RWPE2 (cell line): ENCODE data around the gene EFEMP2.

Source experiments
- ATAC-seq: fragments of 200-7000 bp; cut with Tn5 transposase; 3 replicates; pipeline ENCODE4 v1.9.1; 2021; ENCODE audit warnings: low read depth
- DNase-seq: peaks from one replicate; pipeline ENCODE4 v3.0.0-alpha.2; 2020; ENCODE audit warnings: low spot score
- H3K27ac ChIP-seq: fragments of 450-650 bp; 2 replicates; pipeline ENCODE4 v1.5.1; 2017; ENCODE audit warnings: mild to moderate bottlenecking; ENCODE audit not compliant: poor library complexity, severe bottlenecking
- H3K27me3 ChIP-seq: fragments of 250-450 bp; sonication (Bioruptor Pico); 2 replicates; pipeline ENCODE4 v1.5.1; 2021; ENCODE audit warnings: mild to moderate bottlenecking, moderate library complexity; ENCODE audit not compliant: insufficient read depth, poor library complexity, severe bottlenecking
- H3K36me3 ChIP-seq: fragments of 250-450 bp; sonication (Bioruptor Pico); 2 replicates; pipeline ENCODE4 v1.5.1; 2020; ENCODE audit warnings: low read depth, mild to moderate bottlenecking, moderate library complexity
- H3K4me1 ChIP-seq: fragments of 250-450 bp; sonication (Bioruptor Pico); 2 replicates; pipeline ENCODE4 v1.5.1; 2021; ENCODE audit warnings: mild to moderate bottlenecking, moderate library complexity; ENCODE audit not compliant: insufficient read depth, poor library complexity, severe bottlenecking
- H3K4me3 ChIP-seq: fragments of 250-450 bp; sonication (Bioruptor Pico); 2 replicates; pipeline ENCODE4 v1.5.1; 2021; ENCODE audit warnings: mild to moderate bottlenecking, moderate library complexity; ENCODE audit not compliant: severe bottlenecking
- H3K9me3 ChIP-seq: fragments of 250-450 bp; sonication (Bioruptor Pico); 2 replicates; pipeline ENCODE4 v1.5.1; 2021; ENCODE audit warnings: mild to moderate bottlenecking, moderate library complexity; ENCODE audit not compliant: severe bottlenecking
- TF ChIP-seq, protein P1 (sequence below): fragments of 450-650 bp; IDR thresholded peaks from one replicate; pipeline ENCODE4 v1.5.1; 2017; ENCODE audit warnings: mild to moderate bottlenecking, moderate library complexity; ENCODE audit not compliant: poor library complexity, severe bottlenecking

The EFEMP2 gene

DNA sequence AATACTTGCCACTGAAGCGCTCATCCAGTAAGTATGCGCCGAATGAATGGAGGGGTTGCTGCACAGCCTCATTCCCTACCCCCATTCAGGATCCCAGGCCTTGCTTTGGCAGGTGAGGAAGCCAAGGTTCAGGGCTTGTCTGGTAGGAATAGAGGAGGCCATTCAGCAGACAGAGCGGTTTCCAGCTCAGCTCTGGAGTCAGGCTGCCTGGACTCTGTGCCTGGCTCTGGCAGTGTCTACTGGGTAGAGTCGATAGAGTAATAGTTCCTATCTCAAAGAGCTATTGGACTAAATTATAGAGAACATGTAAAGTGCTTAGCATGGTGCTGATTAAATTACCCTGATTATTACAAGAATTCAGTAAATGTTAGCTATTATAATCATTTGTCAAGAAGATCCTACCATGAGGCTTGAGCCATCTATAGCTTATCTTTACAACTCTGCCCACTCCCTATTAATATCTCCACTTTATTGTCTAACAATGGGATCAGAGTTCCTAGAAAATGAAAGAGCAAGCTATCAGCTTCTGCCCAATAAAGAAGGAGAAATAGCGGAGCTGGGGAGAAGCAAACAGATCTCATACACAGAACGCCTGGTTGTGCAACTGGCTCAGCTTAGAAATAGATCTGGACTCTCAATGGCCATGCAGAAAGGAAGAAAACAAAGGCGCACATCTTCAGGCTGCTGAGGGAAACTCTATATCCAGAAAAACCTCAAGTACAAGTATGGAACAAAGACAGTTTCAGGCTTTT lies 45.4 kb downstream of the EFEMP2 start:
- DNase-seq, result no peak
- H3K36me3 ChIP-seq, result no peaks in the 10 kb centered on the region
- H3K27me3 ChIP-seq, result no peaks in the 10 kb centered on the region
- no peaks in the 10 kb centered on the region for H3K4me1 ChIP-seq
- H3K27ac ChIP-seq, result no peak overlapping the region
- H3K9me3 ChIP-seq, result no peaks in the 10 kb centered on the region
- no peak for ATAC-seq
- H3K4me3 ChIP-seq, result no peak overlapping the region
- TF ChIP-seq, protein P1, sequence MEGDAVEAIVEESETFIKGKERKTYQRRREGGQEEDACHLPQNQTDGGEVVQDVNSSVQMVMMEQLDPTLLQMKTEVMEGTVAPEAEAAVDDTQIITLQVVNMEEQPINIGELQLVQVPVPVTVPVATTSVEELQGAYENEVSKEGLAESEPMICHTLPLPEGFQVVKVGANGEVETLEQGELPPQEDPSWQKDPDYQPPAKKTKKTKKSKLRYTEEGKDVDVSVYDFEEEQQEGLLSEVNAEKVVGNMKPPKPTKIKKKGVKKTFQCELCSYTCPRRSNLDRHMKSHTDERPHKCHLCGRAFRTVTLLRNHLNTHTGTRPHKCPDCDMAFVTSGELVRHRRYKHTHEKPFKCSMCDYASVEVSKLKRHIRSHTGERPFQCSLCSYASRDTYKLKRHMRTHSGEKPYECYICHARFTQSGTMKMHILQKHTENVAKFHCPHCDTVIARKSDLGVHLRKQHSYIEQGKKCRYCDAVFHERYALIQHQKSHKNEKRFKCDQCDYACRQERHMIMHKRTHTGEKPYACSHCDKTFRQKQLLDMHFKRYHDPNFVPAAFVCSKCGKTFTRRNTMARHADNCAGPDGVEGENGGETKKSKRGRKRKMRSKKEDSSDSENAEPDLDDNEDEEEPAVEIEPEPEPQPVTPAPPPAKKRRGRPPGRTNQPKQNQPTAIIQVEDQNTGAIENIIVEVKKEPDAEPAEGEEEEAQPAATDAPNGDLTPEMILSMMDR, result no peak

DNA sequence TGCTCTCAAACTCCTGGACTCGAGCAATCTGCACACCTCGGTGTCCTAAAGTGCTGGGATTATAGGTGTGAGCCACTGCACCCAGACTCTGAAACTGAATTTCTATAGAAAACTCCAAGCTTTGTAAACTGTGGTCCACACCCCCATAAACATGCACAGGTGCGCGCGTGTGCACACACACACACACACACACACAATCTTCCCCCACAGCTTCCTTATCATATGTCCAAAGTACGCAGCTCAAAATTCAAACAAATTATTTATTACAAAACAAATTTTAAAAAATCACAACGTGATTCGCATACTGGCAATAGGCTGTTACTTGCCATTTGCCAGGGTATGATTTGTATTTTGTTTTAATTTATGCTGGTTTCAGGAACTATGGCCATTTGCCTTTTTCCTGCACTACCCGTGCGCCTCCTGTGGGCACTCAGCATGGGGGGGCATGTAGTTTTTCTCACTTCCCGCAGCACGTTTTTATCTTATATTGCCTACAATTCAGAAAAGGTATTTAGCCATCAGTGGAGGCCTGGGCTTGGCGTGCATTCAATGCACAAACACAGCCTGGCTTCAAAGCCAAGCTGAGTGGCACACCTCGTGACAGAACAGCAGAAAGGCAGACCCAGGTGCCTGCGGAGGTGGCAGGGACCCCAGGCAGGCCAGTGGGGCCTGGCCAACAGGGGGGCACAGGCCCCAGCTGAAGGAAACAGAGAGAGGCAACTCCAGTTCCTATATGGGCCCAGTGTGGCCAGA lies 49.6 kb downstream of the EFEMP2 start:
- H3K27me3 ChIP-seq, result no peaks in the 10 kb centered on the region
- ATAC-seq (no peak), DNase-seq (no peak)
- no peaks in the 10 kb centered on the region for H3K9me3 ChIP-seq
- H3K4me1 ChIP-seq, result no peaks in the 10 kb centered on the region
- TF ChIP-seq, protein P1, result no peak
- H3K27ac ChIP-seq, result no peak overlapping the region
- no peaks in the 10 kb centered on the region for H3K36me3 ChIP-seq
- H3K4me3 ChIP-seq, result no peak overlapping the region

DNA sequence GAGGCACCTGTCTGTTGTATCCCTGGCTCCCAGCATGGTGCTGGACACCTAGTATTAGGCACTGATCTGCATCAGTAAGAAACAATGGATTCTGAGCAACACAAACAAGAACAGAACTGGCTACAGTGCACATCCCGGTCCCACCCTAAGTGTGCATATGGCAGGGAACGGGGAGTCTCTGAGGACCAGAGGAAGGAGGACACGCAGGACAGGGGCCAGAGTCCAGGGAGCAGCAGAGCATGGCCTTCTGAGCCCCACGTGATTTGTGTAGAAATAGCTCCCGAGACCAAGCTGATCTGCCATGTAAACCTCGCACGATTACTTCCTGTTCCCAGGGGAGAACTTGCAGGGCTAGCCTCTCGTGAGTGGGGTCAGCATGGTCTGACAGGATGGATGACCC lies 51.5 kb downstream of the EFEMP2 start:
- Histone ChIP-seq H3K4me1 (no peaks in the 10 kb centered on the region), H3K27me3 (no peaks in the 10 kb centered on the region), H3K36me3 (no peaks in the 10 kb centered on the region), H3K9me3 (no peaks in the 10 kb centered on the region), H3K27ac (no peak overlapping the region), H3K4me3 (no peak overlapping the region)
- DNase-seq (no peak), ATAC-seq (no peak)
- TF ChIP-seq, protein P1, result no peak

DNA sequence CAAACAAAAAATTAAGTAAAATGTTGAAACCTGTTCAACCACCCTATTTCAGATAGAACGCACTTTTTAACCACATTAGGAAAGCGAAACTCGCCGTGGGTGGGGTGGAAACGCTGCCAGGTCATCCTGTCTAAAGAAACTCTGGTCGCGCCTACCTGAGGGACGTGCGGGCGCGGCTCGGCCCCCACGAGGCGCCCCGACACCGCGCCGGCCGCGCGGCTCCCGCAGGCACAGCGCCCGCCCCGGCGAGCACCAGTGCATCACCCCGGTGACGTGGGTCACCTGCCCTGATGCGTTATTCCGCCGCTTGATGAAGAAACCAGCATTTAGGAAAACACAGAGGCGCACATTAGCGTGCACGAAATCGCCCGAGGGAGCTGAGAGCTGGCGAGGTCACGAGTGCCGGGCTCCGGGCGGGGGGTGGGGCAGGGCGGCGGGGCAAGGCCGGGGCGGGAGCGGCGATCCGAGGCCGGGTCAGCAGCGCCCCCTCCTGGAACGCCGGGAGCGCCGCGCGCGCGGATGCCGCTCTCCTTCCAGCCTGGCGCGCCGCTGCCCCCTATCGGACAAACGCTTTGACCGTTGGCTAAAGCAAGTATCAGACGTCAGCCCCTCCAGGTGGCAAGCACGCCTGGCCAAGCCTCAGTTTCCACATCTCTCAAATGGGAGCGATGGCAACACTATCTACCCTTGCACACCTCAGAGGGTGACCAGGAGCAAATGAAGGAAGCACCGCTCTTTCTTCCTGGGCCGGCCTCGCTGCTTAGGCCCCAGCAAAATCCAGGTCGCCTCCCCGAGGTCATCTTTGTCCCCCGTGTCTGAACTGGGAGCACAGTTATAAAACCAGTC lies 54.5 kb downstream of the EFEMP2 start:
- ATAC-seq (peak; percentile 82), DNase-seq (peak; percentile 89)
- Histone ChIP-seq H3K27me3 (no peaks in the 10 kb centered on the region), H3K36me3 (no peaks in the 10 kb centered on the region), H3K27ac (peak overlapping the region; percentile 29), H3K9me3 (no peaks in the 10 kb centered on the region), H3K4me1 (no peaks in the 10 kb centered on the region), H3K4me3 (peak overlapping the region; percentile 46)
- TF ChIP-seq, protein P1, result peak; percentile 99
